ENCODE measurements around the gene LRRC4C.

The LRRC4C gene

GRCh38 chr11:41116970-41117369 is 342.5 kb downstream of the LRRC4C start:
- no peak for DNase-seq (ENCODE audit: low spot score)

- DNase-seq (ENCODE audit: low spot score): no peak
These were observed 344.4 kb downstream of the LRRC4C start for GRCh38 chr11:41115066-41115465.

GRCh38 chr11:41113160-41113559 is 346.3 kb downstream of the LRRC4C start:
- no peak for DNase-seq (ENCODE audit: low spot score)

GRCh38 chr11:41110527-41110926 is 348.9 kb downstream of the LRRC4C start:
- DNase-seq (ENCODE audit: low spot score): no peak

- DNase-seq (ENCODE audit: low spot score): no peak
These were observed 357.0 kb downstream of the LRRC4C start for GRCh38 chr11:41102471-41102870.

- no peak for DNase-seq (ENCODE audit: low spot score)
These were observed 359.8 kb downstream of the LRRC4C start for GRCh38 chr11:41099654-41100053.

GRCh38 chr11:41085123-41085522 is 374.3 kb downstream of the LRRC4C start:
- DNase-seq (ENCODE audit: low spot score): no peak

- DNase-seq (ENCODE audit: low spot score): no peak
These were observed 377.6 kb downstream of the LRRC4C start for GRCh38 chr11:41081756-41082285.

- DNase-seq (ENCODE audit: low spot score): no peak
These were observed 385.1 kb downstream of the LRRC4C start for GRCh38 chr11:41074318-41074717.

- DNase-seq (ENCODE audit: low spot score): no peak
These were observed 394.0 kb downstream of the LRRC4C start for GRCh38 chr11:41065432-41065831.

- no peak for DNase-seq (ENCODE audit: low spot score)
These were observed 401.3 kb downstream of the LRRC4C start for GRCh38 chr11:41058138-41058537.

- no peak for DNase-seq (ENCODE audit: low spot score)
These were observed 402.4 kb downstream of the LRRC4C start for GRCh38 chr11:41056892-41057569.

- no peak for DNase-seq (ENCODE audit: low spot score)
These were observed 405.6 kb downstream of the LRRC4C start for GRCh38 chr11:41053894-41054293.

- no peak for DNase-seq (ENCODE audit: low spot score)
These were observed 407.4 kb downstream of the LRRC4C start for GRCh38 chr11:41051919-41052635.

GRCh38 chr11:41050791-41051190 is 408.7 kb downstream of the LRRC4C start:
- no peak for DNase-seq (ENCODE audit: low spot score)

- no peak for DNase-seq (ENCODE audit: low spot score)
These were observed 412.2 kb downstream of the LRRC4C start for GRCh38 chr11:41047229-41047628.

- DNase-seq (ENCODE audit: low spot score): no peak
These were observed 414.2 kb downstream of the LRRC4C start for GRCh38 chr11:41045266-41045665.

GRCh38 chr11:41044747-41045146 is 414.7 kb downstream of the LRRC4C start:
- no peak for DNase-seq (ENCODE audit: low spot score)

GRCh38 chr11:41042688-41043087 is 416.8 kb downstream of the LRRC4C start:
- DNase-seq (ENCODE audit: low spot score): no peak

- no peak for DNase-seq (ENCODE audit: low spot score)
These were observed 419.0 kb downstream of the LRRC4C start for GRCh38 chr11:41040474-41040873.

GRCh38 chr11:41039592-41039991 is 419.9 kb downstream of the LRRC4C start:
- no peak for DNase-seq (ENCODE audit: low spot score)

GRCh38 chr11:41031551-41032060 is 427.8 kb downstream of the LRRC4C start:
- DNase-seq (ENCODE audit: low spot score): no peak

- DNase-seq (ENCODE audit: low spot score): no peak
These were observed 439.2 kb downstream of the LRRC4C start for GRCh38 chr11:41020259-41020658.

All from CD4-positive, alpha-beta T cell treated with Interleukin-6 at 100 ng/mL for 8 hours (primary cell).